Mucosa of descending colon (tissue), 3 donors: Measurements from ENCODE around the gene MAPK13. TPM values are rescaled to one million over a fixed set of nuclear protein-coding genes. Genes with fewer than 3 reads are reported as not detected.
"Not testable (repeated sequence)": the region's sequence is repeated elsewhere in the genome, so short reads cannot be mapped to it uniquely, and the experiment has no call there.

Experiments used
- ATAC-seq: fragments of 200-7000 bp; cut with Tn5 transposase; one replicate; pipeline ENCODE4 v1.9.1; 2020; ENCODE audit warnings: mild to moderate bottlenecking, moderate library complexity
- DNase-seq, 3 donors: peaks; one replicate each; pipeline ENCODE4 v3.0.0-alpha.2; 2020
- H3K36me3 ChIP-seq: fragments of 200-600 bp; one replicate; pipeline ENCODE4 v1.8.0; 2021; ENCODE audit warnings: low read depth, mild to moderate bottlenecking
- H3K4me1 ChIP-seq: fragments of 200-600 bp; one replicate; pipeline ENCODE4 v1.8.0; 2021; ENCODE audit warnings: low read depth, mild to moderate bottlenecking
- H3K4me3 ChIP-seq: fragments of 200-600 bp; one replicate; pipeline ENCODE4 v1.8.0; 2021; ENCODE audit warnings: mild to moderate bottlenecking
- H3K9me3 ChIP-seq: fragments of 200-600 bp; one replicate; pipeline ENCODE4 v1.8.0; 2021; ENCODE audit warnings: mild to moderate bottlenecking
- intact Hi-C, 2 donors: fragments of 100-400 bp; cut with DNase I in 1 of 2; cut with micrococcal nuclease in 1 of 2; formaldehyde crosslinking; loops; one replicate each; pipeline versions ENCODE4 v1.11.0 to v1.11.1; 2022; cut with DNase I, micrococcal nuclease
- total RNA-seq, 3 donors: library from RNA; stranded (reverse); fragmentation: NEBNext Ultra II Directional in 2 of 3; extraction: Animal tissue kit (Norgen Biotek cat#: 25700) in 2 of 3; gene quantifications; one replicate each; pipeline versions ENCODE4 v1.2.1 to v1.2.4, GENCODE V29; 2021 to 2023
- TF ChIP-seq, protein P1 (sequence below): fragments of 200-600 bp; IDR thresholded peaks from one replicate; pipeline ENCODE4 v1.8.0; 2022; ENCODE audit warnings: antibody characterized with exemption, mild to moderate bottlenecking
- donor health status: DM: no; HTN: no; CAD: no; lungs with moderate emphysema.
- donor health status: DM: no; HTN: no; CAD: no.
- donor health status: DM: no; HTN: yes; CAD: no.

Gene MAPK13
- total RNA-seq, 3 donors from 2014 or later: 82.7 to 173 (median 157) TPM

DNA sequence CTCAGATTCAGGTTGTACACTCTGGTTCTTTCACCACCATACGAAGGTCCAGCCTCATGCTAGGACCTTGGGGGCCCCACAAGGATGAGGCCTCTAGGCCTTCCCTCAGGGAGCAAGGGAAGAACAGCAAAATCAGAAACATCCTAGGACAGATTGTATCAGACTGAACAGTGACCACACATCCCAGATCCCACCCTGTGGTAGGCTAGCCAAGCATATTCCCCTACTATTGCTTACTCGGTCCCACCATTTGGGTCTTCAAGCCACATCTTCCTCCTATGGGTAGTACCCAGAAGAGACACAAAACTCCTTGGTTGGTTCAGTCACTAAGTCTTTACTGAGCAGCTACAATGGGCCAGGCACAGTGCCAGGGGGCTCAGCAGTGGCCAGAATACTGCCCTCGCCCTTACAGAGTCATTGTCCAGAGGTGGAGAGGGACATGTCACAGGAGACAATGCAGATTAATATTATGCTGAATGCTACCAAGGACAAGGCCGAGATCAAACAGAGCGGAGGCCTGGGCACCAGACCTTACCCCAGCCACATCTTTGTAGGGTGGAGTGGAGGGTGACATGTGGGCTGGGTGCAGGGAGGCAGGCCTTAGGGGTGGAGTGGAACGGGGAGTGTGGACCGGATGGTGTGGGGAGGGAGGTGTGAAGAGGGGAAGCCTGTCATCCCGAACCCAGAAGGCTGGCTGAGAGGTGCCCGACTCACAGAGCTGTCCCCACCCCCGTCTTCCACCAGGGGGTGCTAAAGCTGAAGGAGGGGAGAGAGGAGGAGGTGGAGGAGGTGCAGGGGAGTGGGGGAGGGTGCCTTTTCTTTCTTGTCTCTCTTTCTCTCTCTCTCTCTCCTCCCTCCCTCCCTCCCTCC, 6.8 kb upstream of the MAPK13 start:
- H3K4me3 ChIP-seq: no peak overlapping the region
- no peaks in the 10 kb centered on the region for H3K9me3 ChIP-seq
- intact Hi-C loops: no loop called here
- TF ChIP-seq, protein P1, sequence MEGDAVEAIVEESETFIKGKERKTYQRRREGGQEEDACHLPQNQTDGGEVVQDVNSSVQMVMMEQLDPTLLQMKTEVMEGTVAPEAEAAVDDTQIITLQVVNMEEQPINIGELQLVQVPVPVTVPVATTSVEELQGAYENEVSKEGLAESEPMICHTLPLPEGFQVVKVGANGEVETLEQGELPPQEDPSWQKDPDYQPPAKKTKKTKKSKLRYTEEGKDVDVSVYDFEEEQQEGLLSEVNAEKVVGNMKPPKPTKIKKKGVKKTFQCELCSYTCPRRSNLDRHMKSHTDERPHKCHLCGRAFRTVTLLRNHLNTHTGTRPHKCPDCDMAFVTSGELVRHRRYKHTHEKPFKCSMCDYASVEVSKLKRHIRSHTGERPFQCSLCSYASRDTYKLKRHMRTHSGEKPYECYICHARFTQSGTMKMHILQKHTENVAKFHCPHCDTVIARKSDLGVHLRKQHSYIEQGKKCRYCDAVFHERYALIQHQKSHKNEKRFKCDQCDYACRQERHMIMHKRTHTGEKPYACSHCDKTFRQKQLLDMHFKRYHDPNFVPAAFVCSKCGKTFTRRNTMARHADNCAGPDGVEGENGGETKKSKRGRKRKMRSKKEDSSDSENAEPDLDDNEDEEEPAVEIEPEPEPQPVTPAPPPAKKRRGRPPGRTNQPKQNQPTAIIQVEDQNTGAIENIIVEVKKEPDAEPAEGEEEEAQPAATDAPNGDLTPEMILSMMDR: peak; percentile 76
- DNase-seq (peak; percentile 88 to 91 (median 90)), ATAC-seq (peak; percentile 82)
- H3K36me3 ChIP-seq: no peaks in the 10 kb centered on the region
- H3K4me1 ChIP-seq: peaks cover 33% of the 10 kb centered on the region

DNA sequence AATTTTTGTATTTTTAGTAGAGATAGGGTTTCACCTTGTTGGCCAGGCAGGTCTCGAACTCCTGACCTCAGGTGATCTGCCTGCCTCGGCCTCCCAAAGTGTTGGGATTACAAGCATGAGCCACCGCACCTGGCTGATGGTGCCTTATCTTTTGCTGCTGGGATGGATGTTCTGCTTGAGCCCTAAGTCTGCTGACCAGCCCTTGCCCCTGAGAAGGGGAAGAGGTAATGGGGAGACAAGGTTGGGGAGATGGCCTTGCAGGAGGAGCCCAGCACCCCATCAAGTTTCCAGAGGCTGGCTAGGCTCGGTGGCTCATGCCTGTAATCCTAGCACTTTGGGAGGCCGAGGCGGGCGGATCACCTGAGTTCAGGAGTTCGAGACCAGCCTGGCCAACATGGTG, 6.0 kb upstream of the MAPK13 start:
- DNase-seq, H3K4me3 ChIP-seq, intact Hi-C loops, H3K9me3 ChIP-seq, H3K36me3 ChIP-seq, ATAC-seq: not testable (repeated sequence)
- peaks cover 32% of the 10 kb centered on the region for H3K4me1 ChIP-seq

DNA sequence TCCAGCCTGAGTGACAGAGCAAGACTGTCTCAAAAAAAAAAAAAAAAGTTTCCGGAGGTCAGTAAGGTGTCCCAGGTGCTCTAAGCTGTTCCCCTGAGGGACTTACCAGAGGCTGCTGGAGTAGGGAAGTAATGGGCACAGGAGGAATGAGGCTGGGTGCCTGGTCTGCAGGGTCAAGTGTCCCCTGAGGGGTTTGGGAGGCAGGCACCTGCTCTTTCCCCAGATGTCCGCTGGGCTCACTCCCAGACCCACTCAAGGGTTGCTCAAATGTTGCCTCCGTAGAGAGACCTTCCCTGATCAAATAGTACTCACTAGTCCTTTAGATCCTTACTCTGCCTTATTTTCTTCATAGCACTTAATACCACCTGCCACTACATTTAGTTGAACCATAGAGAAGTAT, 5.4 kb upstream of the MAPK13 start:
- intact Hi-C loops: no loop called here
- DNase-seq (no peak), ATAC-seq (no peak)
- H3K36me3 ChIP-seq: no peaks in the 10 kb centered on the region
- H3K4me1 ChIP-seq: peaks cover 32% of the 10 kb centered on the region
- H3K9me3 ChIP-seq: no peaks in the 10 kb centered on the region
- no peak overlapping the region for H3K4me3 ChIP-seq
- TF ChIP-seq, protein P1: no peak

DNA sequence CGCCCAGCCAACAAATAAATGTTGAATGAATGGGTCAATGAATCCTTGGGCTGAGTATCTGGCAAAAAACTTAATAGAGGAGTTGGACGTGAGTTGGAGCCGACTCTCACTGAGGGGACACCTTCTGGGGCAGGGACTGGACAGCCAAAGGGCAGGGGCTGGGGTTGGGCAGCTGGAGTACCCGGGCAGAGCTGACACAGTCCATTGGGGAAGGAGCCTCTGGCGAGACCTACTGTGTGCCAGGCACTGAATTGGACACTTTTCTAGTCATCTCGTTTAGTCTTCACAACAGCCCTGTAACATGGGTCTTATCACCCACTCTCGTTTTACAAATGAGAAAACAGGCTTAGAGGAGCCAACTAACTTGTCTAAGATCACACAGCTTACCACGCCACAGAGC, 4.7 kb upstream of the MAPK13 start:
- ATAC-seq (no peak), DNase-seq (no peak)
- H3K36me3 ChIP-seq: no peaks in the 10 kb centered on the region
- intact Hi-C loops: no loop called here
- peaks cover 30% of the 10 kb centered on the region for H3K4me1 ChIP-seq
- no peak overlapping the region for H3K4me3 ChIP-seq
- TF ChIP-seq, protein P1: no peak
- no peaks in the 10 kb centered on the region for H3K9me3 ChIP-seq

DNA sequence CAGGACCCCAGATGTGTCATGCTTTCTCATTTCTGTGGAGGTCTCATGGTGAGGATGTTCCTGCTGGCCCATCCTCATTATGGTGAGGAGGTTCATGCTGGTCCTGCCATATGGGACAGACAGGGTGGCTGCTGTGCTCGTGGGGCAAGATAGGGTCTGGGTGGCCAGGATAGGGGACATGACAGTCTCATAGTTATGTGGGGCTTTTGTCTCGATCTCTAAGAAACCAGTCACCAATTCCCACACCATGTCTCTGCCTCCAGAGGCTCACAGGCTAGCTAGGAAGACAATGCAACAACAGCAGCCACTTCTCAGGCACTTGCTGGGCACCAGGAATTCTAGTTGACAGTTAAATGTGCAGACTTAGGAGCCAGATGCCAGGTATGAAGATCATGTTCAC, 4.2 kb upstream of the MAPK13 start:
- peaks cover 25% of the 10 kb centered on the region for H3K4me1 ChIP-seq
- ATAC-seq: no peak
- H3K9me3 ChIP-seq: no peaks in the 10 kb centered on the region
- TF ChIP-seq, protein P1: no peak
- H3K4me3 ChIP-seq: no peak overlapping the region
- intact Hi-C loops: no loop called here
- no peak for DNase-seq
- no peaks in the 10 kb centered on the region for H3K36me3 ChIP-seq

DNA sequence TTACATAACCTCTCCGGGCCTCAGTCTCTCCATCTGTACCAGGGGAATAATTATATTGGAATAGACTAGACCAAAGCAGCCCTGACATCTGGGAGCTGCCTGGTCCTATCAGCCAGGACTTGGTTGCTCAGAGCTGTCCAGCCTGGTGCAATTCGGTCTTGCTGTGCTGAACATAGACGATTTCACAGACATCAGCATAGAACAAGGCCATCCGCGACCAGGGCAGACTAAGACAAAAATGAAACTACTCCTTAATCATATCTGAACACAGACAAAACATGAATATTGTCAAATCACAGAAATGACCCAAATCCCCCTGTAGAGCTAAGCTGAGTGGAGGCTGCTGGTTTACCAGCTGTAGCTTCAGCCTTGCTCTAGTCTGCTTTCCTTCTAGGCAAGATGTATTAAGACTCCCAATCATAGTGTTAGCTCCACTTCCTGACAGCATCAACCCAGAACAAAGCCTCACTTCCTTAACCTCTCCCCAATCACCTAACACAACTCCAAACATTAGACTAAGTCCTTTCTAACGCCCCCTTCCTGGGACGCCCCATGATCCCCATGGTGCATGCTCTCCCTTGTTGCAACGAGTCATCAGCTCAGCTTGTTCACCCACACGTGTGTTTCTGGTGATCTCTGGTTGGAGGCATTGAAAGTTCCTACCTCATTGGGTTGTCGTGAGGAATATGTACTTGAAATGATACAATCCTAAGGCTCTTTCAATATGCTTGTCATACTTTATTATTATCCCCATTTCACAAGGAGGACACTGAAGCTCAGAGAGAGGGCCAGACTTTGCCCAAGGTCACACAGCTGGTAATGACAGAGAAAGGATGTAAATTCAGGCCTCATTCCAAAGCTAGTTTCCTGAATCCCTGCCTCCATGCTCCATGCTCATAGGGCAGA, 3.5 kb upstream of the MAPK13 start:
- Histone ChIP-seq H3K9me3 (no peaks in the 10 kb centered on the region), H3K36me3 (no peaks in the 10 kb centered on the region), H3K4me3 (no peak overlapping the region), H3K4me1 (peaks cover 20% of the 10 kb centered on the region)
- intact Hi-C loops: no loop called here
- TF ChIP-seq, protein P1: no peak
- ATAC-seq: no peak
- DNase-seq: no peak
